Natural killer cell (primary cell): ENCODE results near the gene HDAC4. TPM values are rescaled to one million over a fixed set of nuclear protein-coding genes. Genes with fewer than 3 reads are reported as not detected.
A peak's percentile ranks its signal among the peaks of the same experiment; 100 is the strongest.

ENCODE experiments used
- ATAC-seq, 3 donors: fragments of 150-1000 bp in 2 of 3; fragments of 200-7000 bp in 1 of 3; cut with Tn5 transposase; 1 replicate in 1 of 3; 2 replicates in 2 of 3; pipeline ENCODE4 v1.10.0; 2021; ENCODE audit warnings: mild to moderate bottlenecking in 2 of 3, moderate library complexity in 2 of 3
- DNase-seq, 2 donors: peaks; one replicate each; pipeline versions ENCODE4 v3.0.0 to v3.0.0-alpha.2; 2013 to 2021; ENCODE audit warnings: mixed read lengths in 1 of 2
- H3K27ac ChIP-seq: one replicate; pipeline ENCODE4 v1.5.1; 2013; ENCODE audit warnings: mild to moderate bottlenecking, low read length
- H3K27me3 ChIP-seq: one replicate; pipeline ENCODE4 v1.6.1; 2013; ENCODE audit warnings: low read length; ENCODE audit not compliant: control insufficient read depth, insufficient read depth
- H3K36me3 ChIP-seq: one replicate; pipeline ENCODE4 v1.6.1; 2013; ENCODE audit warnings: low read length; ENCODE audit not compliant: control insufficient read depth, insufficient read depth
- H3K4me1 ChIP-seq: one replicate; pipeline ENCODE4 v1.6.1; 2013; ENCODE audit warnings: low read length; ENCODE audit not compliant: control insufficient read depth, insufficient read depth
- H3K4me3 ChIP-seq: one replicate; pipeline ENCODE4 v1.5.1; 2013; ENCODE audit warnings: low read length
- H3K9me3 ChIP-seq: one replicate; pipeline ENCODE4 v1.6.1; 2013; ENCODE audit warnings: low read length; ENCODE audit not compliant: control insufficient read depth, insufficient read depth
- H3K27ac Mint-ChIP-seq, 2 donors: one replicate each; pipeline ENCODE4 v1.8.0; 2022; ENCODE audit warnings: mild to moderate bottlenecking in 2 of 2, mixed read lengths in 2 of 2, moderate library complexity in 1 of 2
- H3K27me3 Mint-ChIP-seq, 2 donors: one replicate each; pipeline ENCODE4 v1.8.0; 2022; ENCODE audit warnings: low read depth in 2 of 2, mixed read lengths in 2 of 2
- H3K36me3 Mint-ChIP-seq: one replicate; pipeline ENCODE4 v1.8.0; 2022; ENCODE audit warnings: mixed read lengths
- H3K4me1 Mint-ChIP-seq, 2 donors: one replicate each; pipeline ENCODE4 v1.8.0; 2022; ENCODE audit warnings: mixed read lengths in 2 of 2
- H3K4me3 Mint-ChIP-seq: one replicate; pipeline ENCODE4 v1.8.0; 2022; ENCODE audit warnings: mild to moderate bottlenecking, moderate library complexity, mixed read lengths
- H3K9me3 Mint-ChIP-seq, 2 donors: one replicate each; pipeline ENCODE4 v1.8.0; 2022; ENCODE audit warnings: mixed read lengths in 2 of 2
- WGBS: methylation state at CpG from one replicate; pipeline ENCODE4 v1.1.7; 2013; ENCODE audit warnings: missing lambda C conversion rate; ENCODE audit not compliant: insufficient coverage; 5-methylcytosine and 5-hydroxymethylcytosine counted together
- intact Hi-C: fragments of 100-400 bp; cut with micrococcal nuclease; formaldehyde crosslinking; loops from one replicate; pipeline ENCODE4 v1.14.2; 2022
- total RNA-seq, 4 donors: library from RNA; stranded (reverse); fragments of 120-200 nt in 1 of 4; gene quantifications; one replicate each; pipeline versions ENCODE4 v1.2.3 to v1.2.4, GENCODE V29; 2013 to 2022
- TF ChIP-seq, protein P1 (sequence below): fragments of 200-600 bp; IDR thresholded peaks from one replicate; pipeline ENCODE4 v1.8.0; 2022; ENCODE audit warnings: antibody characterized with exemption

HDAC4 gene
- total RNA-seq, 3 donors from 2014 or later (not counting 1 experiment from before 2014, with no cell fraction given), result 74.9 to 105 (median 100) TPM

GRCh38 chr2:239432174-239432573, 31.4 kb upstream of the HDAC4 start:
- WGBS, result 100% methylated on average over 1 of the region's 1 CpG
- no peak overlapping the region for H3K27ac Mint-ChIP-seq
- Histone ChIP-seq H3K36me3 (no peaks in the 10 kb centered on the region), H3K4me1 (no peaks in the 10 kb centered on the region), H3K4me3 (no peak overlapping the region), H3K27me3 (no peaks in the 10 kb centered on the region), H3K27ac (no peak overlapping the region), H3K9me3 (peaks cover 2% of the 10 kb centered on the region)
- H3K4me1 Mint-ChIP-seq, result peaks cover 7 to 12% of the 10 kb centered on the region in 2 donors
- intact Hi-C loops, result no loop called here
- peaks cover 7% of the 10 kb centered on the region for H3K36me3 Mint-ChIP-seq
- DNase-seq, result no peak
- TF ChIP-seq, protein P1, sequence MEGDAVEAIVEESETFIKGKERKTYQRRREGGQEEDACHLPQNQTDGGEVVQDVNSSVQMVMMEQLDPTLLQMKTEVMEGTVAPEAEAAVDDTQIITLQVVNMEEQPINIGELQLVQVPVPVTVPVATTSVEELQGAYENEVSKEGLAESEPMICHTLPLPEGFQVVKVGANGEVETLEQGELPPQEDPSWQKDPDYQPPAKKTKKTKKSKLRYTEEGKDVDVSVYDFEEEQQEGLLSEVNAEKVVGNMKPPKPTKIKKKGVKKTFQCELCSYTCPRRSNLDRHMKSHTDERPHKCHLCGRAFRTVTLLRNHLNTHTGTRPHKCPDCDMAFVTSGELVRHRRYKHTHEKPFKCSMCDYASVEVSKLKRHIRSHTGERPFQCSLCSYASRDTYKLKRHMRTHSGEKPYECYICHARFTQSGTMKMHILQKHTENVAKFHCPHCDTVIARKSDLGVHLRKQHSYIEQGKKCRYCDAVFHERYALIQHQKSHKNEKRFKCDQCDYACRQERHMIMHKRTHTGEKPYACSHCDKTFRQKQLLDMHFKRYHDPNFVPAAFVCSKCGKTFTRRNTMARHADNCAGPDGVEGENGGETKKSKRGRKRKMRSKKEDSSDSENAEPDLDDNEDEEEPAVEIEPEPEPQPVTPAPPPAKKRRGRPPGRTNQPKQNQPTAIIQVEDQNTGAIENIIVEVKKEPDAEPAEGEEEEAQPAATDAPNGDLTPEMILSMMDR, result no peak
- peak; percentile 44 to 85 (median 64) for ATAC-seq
- H3K4me3 Mint-ChIP-seq, result no peak overlapping the region
- H3K27me3 Mint-ChIP-seq, result peaks cover 4 to 23% of the 10 kb centered on the region in 2 donors
- peaks cover 3 to 5% of the 10 kb centered on the region in 2 donors for H3K9me3 Mint-ChIP-seq

- Histone ChIP-seq H3K27ac (no peak overlapping the region), H3K9me3 (peaks cover 2% of the 10 kb centered on the region), H3K4me3 (no peak overlapping the region), H3K36me3 (no peaks in the 10 kb centered on the region), H3K27me3 (no peaks in the 10 kb centered on the region), H3K4me1 (no peaks in the 10 kb centered on the region)
- intact Hi-C loops, result no loop called here
- TF ChIP-seq, protein P1, result no peak
- peaks cover 7% of the 10 kb centered on the region for H3K36me3 Mint-ChIP-seq
- peaks cover 4 to 25% of the 10 kb centered on the region in 2 donors for H3K27me3 Mint-ChIP-seq
- no peak overlapping the region for H3K4me3 Mint-ChIP-seq
- WGBS, result 91% methylated on average over 5 of the region's 5 CpGs
- no peak for ATAC-seq
- H3K4me1 Mint-ChIP-seq, result peaks cover 7 to 10% of the 10 kb centered on the region in 2 donors
- peaks cover 3 to 5% of the 10 kb centered on the region in 2 donors for H3K9me3 Mint-ChIP-seq
- no peak overlapping the region for H3K27ac Mint-ChIP-seq
- no peak for DNase-seq
These were observed 30.7 kb upstream of the HDAC4 start for GRCh38 chr2:239431536-239431935.

GRCh38 chr2:239429473-239430350, 28.9 kb upstream of the HDAC4 start:
- no peak for ATAC-seq
- DNase-seq, result no peak
- H3K4me3 ChIP-seq, result no peak overlapping the region

More at GRCh38 chr2:239429473-239430350, 28.9 kb upstream of the HDAC4 start:
- Mint-ChIP-seq H3K4me3 (no peak overlapping the region), H3K27me3 (peaks cover 11 to 28% of the 10 kb centered on the region in 2 donors), H3K27ac (no peak overlapping the region), H3K36me3 (peaks cover 7% of the 10 kb centered on the region), H3K4me1 (peaks cover 7% of the 10 kb centered on the region in 2 donors), H3K9me3 (peaks cover 3 to 5% of the 10 kb centered on the region in 2 donors)
- no peaks in the 10 kb centered on the region for H3K4me1 ChIP-seq
- no peaks in the 10 kb centered on the region for H3K36me3 ChIP-seq
- H3K9me3 ChIP-seq, result peaks cover 2% of the 10 kb centered on the region
- H3K27ac ChIP-seq, result no peak overlapping the region
- TF ChIP-seq, protein P1, result no peak
- H3K27me3 ChIP-seq, result no peaks in the 10 kb centered on the region
- intact Hi-C loops, result no loop called here
- 82% methylated on average over 12 of the region's 12 CpGs for WGBS
